Activated CD4-positive, alpha-beta T cell treated with anti-CD3 and anti-CD28 coated beads, Interleukin-2, Interleukin-6, amounts not matched to agents 100 ng/mL and 50 ng/mL, durations not matched to agents 16 hours and 8 hours (primary cell): ENCODE data around the gene RPS2.

Experiments
- DNase-seq: peaks from one replicate; pipeline ENCODE4 v3.0.0-alpha.2; 2020

The RPS2 gene

DNA sequence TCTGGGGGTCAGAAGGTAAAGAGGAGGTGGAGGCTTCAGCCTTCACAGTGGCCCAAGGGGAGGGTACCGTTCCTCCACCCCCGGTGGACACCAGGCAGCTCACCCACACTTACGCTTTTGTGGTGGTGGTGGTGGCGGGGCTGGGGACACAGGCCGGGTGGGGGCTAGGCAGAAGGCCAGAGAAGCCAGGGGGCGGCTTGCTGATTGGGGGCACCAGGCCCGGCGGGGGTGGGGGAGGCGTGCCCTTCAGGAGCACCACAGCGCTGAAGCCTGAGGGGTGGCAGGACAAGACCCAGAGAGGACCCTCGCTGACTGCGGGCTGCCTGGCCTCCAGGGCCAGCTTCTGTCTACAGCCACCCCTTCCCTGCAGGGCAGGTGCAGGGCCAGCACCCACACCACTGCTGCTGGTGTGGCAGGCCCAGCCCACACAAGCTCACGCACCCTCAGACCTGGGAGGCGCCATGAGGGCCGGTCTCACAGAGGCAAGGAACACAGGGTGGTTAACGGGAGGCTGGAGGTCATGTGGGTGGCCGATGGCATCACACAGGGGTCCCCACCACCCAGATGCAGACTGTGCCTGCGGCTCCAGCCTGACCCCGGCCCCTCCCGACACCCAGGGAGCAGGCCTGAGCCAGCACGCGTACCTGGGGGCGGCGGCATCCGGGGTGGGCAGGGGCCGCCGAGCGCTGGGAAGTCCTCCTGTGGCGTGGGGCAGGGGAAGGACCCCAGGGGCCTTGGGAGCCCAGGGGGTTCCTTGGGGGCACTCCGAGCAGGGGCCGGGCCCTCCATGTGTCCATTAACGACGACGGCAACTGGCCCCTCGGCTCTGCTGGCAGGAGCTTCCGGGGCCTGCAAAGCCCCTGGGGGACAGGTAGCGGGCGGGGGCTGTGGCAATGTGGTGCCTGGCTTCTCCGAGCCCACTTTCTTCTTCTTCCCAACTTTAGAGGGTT lies 34.5 kb upstream of the RPS2 start:
- no peak for DNase-seq

- DNase-seq: no peak
Observed at GRCh38 chr16:1998360-1998835, 33.8 kb upstream of the RPS2 start.

DNA sequence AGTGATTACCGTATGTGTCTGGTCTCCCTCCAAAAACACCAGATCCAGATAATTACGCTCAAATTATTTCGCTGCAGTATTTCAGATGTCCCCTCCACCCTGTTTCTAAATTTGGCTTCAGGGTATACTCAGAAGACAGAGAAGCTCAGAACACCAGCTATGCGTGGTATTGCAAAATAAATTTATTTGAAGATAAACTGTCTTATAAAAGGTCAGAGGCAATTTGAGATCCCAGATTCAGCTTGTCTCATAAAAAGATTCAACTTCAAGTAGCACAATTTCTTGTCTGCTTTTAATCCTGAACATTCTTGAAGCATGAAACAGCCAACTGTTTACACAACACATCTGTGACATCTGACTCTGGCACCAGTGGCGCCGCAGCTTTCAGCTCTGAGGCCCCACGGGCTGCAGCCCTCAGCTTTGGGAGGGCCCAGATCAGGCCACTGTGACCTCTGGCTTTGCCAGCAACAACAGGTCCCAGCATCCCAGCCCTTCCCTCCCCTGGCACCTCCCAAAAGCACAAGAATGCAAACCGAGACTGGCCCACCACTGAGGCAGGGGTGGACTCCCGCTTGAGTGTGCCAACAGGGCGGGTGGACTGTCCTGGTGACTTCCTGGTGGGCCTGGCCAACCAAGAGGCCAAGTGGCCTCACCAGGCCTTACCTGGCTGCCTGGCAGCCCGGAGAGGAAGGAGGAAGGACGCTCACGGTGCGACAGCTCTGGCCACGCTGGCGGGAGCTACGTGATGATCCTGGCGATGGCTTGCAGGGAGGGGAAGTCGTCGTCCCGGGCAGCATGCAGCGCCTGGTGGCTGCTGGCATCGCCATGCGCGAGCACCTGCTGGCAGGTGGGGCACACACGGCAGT lies 33.1 kb upstream of the RPS2 start:
- DNase-seq: no peak

DNA sequence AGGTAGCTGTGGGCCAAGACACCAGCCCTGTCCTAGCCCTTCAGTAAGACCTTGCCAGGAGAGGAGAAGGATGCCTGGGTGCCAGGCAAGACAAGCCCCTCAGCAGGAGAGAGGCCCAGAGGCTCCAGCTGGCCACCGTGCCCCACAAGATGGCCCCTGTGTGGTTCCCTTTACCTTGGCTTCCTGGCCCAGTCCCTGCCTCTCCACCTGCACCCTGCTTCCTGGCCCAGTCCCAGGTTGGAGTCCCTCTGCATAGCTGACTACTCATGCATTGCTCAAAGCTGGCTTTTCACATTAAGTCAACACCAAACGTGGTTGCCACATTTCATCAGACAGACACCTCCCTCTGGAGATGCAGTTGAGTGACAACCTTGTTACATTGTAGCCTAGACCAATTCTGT lies 29.1 kb upstream of the RPS2 start:
- DNase-seq: peak; percentile 69

DNA sequence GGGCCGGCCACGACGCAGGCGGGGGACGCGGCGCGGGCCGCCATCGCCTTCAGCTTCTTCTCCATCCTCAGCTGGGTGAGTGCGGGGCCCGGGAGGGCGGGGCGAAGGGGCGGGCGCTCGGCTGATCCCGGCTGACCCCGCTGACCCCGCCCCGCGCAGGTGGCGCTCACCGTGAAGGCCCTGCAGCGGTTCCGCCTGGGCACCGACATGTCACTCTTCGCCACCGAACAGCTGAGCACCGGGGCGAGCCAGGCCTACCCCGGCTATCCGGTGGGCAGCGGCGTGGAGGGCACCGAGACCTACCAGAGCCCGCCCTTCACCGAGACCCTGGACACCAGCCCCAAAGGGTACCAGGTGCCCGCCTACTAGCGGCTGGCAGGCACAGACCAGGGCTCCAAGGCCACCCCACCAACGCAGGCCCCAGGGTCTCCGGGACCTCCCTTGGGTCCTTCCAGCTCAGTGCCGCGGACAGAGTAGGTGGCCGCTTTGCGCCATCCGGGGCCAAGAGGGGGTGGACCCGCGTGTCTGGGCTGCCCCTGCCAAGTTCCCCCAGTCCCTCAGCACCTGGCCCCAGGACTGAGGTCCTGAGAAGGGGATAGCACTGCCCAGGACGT lies 28.2 kb upstream of the RPS2 start:
- DNase-seq: no peak

DNA sequence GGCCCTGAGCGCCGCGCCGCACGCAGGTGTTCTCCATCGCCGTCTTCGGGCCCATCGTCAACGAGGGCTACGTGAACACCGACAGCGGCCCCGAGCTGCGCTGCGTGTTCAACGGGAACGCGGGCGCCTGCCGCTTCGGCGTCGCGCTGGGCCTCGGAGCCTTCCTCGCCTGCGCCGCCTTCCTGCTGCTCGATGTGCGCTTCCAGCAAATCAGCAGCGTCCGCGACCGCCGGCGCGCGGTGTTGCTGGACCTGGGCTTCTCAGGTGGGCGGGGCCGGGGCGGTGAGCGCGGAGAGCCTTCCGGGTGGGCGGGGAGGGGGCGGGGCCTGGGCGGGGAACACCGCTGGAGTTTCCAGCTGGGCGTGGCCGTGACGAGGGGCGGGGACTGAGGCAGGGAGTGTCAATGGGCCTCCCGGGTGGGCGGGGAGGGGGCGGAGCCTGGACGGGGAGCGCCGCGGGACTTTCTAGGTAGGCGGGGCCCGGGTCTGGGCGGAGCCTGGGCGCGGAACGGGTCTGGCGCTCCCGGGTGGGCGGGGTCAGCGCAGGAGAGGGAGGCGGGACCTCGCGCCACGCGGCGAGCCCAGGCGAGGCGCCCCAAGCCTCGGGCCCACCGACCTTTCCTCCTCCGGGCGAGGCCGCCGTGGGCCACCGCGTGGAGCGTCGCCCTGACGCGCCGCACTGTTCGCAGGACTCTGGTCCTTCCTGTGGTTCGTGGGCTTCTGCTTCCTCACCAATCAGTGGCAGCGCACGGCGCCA lies 27.5 kb upstream of the RPS2 start:
- DNase-seq: peak; percentile 99

DNA sequence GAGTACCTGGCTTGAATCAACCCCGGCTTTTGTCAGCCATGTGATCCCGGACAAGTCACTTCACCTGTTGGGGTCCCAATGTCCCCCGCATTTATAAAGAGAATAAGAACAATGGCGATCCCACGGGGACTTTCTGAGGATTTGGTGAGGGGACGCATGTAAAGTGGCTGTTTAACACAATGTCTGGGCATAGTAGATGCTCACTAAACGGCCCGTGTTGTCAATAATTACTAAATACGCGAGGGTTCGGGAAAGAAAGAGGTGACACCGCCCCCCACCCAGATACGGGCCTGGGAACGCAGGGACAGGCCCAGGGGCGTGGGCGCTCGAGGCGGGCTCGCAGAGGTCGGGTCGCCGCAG lies 26.9 kb upstream of the RPS2 start:
- DNase-seq: no peak

GRCh38 chr16:1991135-1991551 lies 26.5 kb upstream of the RPS2 start:
- peak; percentile 62 for DNase-seq

DNA sequence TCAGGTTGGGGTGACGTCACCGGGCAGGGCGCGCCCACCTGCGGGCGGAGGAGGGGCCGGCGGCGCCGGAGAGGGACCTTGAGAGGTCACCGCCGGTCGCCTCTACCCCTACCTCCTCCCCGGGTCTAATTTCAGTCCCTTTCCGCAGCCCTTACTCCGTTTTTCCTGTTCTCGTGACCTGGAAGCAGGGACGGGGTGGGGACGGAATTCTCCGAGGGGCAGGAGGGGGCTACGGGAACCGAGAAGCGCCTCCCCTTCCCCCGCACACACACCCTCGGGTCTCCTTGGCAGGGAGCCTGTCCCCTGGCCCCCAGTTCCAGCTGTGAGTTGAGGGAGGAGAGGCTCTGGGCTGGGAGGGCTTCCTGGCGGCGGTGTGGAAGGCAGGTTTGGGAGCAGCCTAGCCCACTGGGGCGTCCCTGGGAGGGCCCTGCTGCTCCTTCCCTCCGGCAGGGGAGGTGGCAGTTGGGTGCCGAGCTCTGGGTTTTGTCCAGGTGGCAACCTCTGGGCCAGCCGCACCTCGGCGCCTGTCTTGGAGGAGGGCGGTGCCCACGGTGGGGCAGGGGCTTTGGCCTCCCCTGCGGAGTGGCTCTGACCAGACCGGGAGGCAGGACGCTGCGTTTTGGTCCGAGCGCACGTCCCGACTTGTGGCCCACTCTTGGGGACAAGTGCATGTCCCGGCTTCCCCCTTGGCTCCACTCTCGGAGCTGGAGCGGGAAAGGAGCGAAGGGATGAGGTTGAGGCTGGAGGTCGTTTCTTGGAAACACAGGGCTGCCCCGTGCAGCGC lies 25.9 kb upstream of the RPS2 start:
- DNase-seq: peak; percentile 57

DNA sequence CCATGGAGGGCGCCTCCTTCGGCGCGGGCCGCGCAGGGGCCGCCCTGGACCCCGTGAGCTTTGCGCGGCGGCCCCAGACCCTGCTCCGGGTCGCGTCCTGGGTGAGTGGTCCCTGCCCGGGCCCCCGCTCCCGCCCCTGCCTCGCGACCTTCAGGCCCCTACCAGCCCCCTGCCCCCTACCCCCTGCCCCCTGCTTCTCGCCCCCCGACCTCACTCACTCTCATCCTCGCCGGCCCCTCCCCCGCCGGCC lies 25.4 kb upstream of the RPS2 start:
- no peak for DNase-seq

DNA sequence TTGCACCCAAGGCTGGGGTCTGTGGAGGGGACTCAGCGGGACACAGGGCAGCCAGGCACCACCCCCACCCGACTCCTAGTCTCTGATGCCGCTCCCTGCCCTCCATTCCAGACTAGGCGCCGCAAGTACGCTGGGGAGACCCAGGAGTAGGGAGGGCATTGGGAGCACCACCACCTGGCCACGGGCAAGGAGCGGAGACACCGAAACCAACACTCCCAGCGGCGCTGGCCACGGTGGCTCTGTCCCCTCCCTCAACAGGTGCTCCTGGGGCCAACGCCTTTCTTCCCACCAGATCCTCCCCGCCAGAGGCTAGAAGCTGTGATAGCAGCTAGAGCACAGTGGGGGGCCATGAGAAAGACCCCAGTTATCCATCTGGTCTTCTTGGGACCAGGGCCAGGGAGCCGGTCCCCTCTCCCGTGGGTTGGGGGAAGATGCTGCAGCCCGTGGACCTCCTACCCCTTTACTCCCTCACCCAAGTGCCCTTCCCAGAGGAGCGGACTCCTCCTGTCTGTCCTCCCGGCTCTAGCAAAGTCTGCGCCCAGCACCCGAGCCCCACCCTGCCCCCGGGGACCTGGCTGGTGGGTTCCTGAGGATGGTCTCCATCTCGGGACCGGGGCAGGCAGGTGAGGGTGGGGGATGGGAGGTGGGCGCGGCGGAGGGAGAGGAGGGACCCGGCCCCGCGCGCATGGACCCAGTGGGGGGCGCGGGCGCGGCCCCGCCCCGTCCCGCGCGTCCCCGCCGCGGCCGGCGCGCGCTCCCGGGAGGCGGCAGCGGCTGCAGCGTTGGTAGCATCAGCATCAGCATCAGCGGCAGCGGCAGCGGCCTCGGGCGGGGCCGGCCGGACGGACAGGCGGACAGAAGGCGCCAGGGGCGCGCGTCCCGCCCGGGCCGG lies 24.8 kb upstream of the RPS2 start, which contains the start of gene SYNGR3:
Gene SYNGR3, plus strand, starts transcription at position 762 of the 892 bp plus-strand sequence. CDS start 133 bp downstream, outside the sequence.
- no peak for DNase-seq

DNA sequence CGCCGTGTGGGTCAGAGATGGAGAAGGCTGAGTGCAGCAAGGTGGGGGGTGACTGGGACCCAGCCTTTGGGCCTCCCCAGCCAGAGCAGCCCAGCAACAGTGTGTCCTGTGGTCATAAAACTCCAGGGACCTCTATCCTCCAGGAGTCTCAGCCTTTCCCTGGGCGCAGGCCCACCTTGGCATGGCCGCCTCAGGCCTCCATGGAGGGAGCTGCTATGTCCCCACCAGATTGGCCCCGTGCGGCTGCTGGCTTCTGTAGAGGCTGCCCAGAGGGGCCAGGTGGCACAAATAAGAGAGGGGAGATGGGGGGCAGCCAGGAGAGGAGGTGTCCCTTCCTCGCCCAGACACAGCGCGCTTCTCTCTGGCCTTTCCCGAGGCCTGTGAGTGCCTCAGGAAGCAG lies 22.6 kb upstream of the RPS2 start:
- DNase-seq: no peak

DNA sequence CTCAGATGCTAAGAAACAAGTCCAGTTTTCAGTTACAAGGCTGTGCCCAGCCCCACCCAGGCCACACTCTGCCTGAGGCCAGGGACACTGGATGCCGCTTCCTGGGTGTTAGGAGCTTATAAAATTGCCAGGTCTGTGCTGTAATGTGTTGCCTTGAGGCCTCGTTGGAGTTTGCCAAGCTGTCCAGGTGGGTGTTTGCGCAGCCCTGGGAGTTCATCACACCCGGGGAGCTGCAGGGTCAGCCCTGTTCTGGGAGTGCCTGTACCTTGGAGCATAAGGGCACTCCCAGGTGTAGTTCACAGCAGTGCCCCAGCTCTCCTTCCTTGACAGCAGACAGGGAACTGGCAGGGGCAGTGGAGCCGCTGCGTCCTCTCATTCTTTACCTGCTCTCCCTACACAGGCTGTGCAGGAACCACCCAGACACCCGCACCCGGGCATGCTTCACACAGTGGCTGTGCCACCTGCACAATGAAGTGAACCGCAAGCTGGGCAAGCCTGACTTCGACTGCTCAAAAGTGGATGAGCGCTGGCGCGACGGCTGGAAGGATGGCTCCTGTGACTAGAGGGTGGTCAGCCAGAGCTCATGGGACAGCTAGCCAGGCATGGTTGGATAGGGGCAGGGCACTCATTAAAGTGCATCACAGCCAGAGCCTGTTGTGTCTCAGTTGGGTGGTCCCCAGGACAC lies 21.0 kb upstream of the RPS2 start:
- no peak for DNase-seq

DNA sequence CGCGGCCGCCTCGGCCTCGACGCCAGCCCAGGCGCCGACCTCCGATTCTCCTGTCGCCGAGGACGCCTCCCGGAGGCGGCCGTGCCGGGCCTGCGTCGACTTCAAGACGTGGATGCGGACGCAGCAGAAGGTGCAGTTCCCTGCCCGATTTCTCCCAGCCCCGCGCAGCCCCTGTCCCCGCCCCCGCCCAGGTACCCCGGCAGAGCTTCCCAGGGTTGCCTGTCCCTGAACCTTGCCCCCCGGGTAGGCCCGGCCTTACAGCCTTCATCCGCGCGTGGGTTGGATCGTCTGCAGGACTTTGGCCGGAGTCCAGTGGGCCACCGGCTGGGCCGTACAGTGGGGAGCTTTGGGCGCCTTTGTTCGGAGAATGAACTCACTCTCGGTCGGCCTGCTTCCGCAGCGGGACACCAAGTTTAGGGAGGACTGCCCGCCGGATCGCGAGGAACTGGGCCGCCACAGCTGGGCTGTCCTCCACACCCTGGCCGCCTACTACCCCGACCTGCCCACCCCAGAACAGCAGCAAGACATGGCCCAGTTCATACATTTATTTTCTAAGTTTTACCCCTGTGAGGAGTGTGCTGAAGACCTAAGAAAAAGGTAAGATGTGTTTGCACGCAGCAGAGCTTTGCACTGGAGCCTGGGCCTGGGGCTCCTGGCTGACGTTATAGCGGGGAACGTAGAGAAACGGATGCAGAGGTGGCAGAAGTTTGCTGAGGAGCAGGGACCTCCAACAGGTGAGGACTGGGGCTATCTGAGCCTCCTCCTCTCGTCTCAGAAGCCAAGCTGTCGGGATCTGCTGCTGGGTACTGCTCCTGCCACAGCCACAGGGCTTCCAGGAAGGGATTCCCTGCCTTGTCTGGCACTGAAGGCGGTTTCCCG lies 20.0 kb upstream of the RPS2 start:
- peak; percentile 49 for DNase-seq

DNA sequence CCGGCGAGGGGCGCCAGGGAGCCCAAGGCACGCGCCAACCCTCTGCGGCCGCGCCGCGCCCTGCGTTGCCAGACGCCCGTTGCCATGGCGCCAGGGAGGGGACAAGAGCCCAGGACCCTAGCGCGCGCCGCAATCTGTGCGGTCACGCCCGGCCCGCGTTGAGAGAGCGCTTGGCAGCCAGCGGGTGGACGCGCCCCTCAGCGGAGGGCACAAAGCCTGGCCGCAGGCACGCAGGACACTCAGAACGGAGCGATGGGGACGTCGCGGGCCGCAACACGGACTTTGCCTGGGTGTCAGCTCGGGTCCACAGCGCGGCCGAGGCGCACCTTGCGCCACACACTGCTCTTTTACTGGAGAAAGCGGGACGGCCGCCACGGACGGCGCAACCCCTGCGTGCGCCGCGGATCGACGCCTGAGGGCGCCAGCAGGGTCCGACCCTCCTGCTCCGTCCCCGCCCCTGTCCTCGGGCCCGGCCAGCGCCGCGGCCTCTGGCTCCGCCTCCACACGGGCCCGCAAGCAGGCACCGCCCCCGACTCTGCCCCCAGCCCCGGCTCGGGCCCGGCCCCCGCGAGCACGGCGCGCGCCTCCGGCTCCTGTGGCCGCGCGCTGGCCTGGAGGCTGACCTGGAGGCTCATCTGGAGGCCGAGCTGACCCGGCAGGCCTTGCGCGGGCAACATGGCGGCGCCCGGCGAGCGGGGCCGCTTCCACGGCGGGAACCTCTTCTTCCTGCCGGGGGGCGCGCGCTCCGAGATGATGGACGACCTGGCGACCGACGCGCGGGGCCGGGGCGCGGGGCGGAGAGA lies 19.1 kb upstream of the RPS2 start, which contains the start of gene GFER:
Gene GFER, plus strand, starts transcription at position 650 of the 803 bp plus-strand sequence. Its CDS starts 26 bp downstream, at position 676.
- DNase-seq: peak; percentile 92

DNA sequence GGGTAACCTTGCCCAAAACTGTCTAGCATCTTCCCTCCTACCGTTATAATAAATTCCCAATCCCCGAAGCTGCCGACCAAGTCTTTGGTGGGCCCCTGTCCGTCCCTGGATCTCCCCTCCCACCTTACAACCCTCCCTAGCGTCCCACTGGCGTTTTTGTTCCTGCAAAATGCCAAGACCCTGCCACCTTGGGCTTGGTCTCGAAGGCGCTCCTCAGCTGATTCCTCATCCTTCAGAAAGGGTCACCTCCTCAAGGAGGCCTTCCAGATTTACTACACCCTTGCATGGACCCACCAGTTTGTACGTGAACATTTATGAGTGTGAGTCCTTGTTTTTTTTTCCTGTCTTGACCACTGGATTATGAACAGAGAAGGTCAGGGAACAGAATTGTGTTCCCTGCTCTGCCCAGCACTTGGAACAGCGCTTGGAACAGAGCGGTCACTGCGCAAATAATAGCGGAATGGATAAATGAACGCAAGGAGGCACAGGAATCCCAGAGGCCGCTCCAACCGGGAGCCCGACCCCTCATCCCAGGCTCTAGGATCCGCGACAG lies 18.4 kb upstream of the RPS2 start:
- DNase-seq: no peak

DNA sequence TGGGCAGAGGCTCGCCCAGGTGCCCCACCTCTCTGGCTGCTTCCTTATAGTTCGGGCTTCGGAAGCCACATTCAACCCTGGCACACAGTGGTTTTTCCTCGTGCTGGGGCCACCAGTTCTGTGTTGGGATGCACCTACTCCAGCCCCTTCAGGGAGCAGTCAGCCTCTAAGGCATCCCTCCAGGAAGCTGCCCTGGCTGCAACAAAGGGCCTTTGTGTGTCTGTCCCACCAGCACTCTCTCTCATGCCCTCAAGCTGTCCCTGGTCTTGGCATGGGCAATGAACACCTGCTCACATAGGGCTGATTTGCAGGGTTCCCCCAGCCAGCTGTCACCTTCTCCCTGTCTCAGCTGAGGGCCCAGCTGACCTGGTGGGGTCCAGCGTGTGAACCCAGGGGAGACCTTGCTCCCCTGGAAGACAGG lies 17.4 kb upstream of the RPS2 start:
- DNase-seq: no peak

GRCh38 chr16:1981398-1981836 lies 16.8 kb upstream of the RPS2 start, which contains the start of gene NOXO1:
TSS of gene NOXO1 (minus strand) at chr16:1981469. CDS start at chr16:1981179, 290 bp downstream.
- no peak for DNase-seq
